Measurements from ENCODE around the gene TNFRSF18. TPM values are rescaled to one million over a fixed set of nuclear protein-coding genes. Genes with fewer than 3 reads are reported as not detected.

Gene TNFRSF18
- total and polyA plus RNA-seq, 2 experiments from 2014 or later, result 1.1 to 1.5 TPM

- TF ChIP-seq EZH2 (IDR thresholded peaks at IDR 0.05; ENCODE audit: low read depth, unreplicated experiment) (no peak), ETS1 (IDR thresholded peaks at IDR 0.05) (no peak), NANOG (IDR thresholded peaks at IDR 0.05; ENCODE audit: borderline replicate concordance) (no peak), POLR2AphosphoS5 (IDR thresholded peaks at IDR 0.05; ENCODE audit: low read depth) (no peak), CREB1 (CRISPR knock-in tag; IDR thresholded peaks at IDR 0.05; ENCODE audit: low read depth) (no peak), ZNF114 (CRISPR knock-in tag; IDR thresholded peaks at IDR 0.05) (no peak), STAT1 (IDR thresholded peaks at IDR 0.05; ENCODE audit: unreplicated experiment) (no peak), JUNB (IDR thresholded peaks at IDR 0.05; ENCODE audit: unreplicated experiment) (no peak), ZNF462 (CRISPR knock-in tag; IDR thresholded peaks at IDR 0.05) (no peak), ZNF331 (CRISPR knock-in tag; IDR thresholded peaks at IDR 0.05; ENCODE audit: low read depth) (no peak), EZH2phosphoT487 (IDR thresholded peaks at IDR 0.05; ENCODE audit: unreplicated experiment) (no peak)
- TF ChIP-seq, protein P1, sequence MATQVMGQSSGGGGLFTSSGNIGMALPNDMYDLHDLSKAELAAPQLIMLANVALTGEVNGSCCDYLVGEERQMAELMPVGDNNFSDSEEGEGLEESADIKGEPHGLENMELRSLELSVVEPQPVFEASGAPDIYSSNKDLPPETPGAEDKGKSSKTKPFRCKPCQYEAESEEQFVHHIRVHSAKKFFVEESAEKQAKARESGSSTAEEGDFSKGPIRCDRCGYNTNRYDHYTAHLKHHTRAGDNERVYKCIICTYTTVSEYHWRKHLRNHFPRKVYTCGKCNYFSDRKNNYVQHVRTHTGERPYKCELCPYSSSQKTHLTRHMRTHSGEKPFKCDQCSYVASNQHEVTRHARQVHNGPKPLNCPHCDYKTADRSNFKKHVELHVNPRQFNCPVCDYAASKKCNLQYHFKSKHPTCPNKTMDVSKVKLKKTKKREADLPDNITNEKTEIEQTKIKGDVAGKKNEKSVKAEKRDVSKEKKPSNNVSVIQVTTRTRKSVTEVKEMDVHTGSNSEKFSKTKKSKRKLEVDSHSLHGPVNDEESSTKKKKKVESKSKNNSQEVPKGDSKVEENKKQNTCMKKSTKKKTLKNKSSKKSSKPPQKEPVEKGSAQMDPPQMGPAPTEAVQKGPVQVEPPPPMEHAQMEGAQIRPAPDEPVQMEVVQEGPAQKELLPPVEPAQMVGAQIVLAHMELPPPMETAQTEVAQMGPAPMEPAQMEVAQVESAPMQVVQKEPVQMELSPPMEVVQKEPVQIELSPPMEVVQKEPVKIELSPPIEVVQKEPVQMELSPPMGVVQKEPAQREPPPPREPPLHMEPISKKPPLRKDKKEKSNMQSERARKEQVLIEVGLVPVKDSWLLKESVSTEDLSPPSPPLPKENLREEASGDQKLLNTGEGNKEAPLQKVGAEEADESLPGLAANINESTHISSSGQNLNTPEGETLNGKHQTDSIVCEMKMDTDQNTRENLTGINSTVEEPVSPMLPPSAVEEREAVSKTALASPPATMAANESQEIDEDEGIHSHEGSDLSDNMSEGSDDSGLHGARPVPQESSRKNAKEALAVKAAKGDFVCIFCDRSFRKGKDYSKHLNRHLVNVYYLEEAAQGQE (IDR thresholded peaks at IDR 0.05; ENCODE audit: unreplicated experiment), result no peak
- TF ChIP-seq, protein P2, sequence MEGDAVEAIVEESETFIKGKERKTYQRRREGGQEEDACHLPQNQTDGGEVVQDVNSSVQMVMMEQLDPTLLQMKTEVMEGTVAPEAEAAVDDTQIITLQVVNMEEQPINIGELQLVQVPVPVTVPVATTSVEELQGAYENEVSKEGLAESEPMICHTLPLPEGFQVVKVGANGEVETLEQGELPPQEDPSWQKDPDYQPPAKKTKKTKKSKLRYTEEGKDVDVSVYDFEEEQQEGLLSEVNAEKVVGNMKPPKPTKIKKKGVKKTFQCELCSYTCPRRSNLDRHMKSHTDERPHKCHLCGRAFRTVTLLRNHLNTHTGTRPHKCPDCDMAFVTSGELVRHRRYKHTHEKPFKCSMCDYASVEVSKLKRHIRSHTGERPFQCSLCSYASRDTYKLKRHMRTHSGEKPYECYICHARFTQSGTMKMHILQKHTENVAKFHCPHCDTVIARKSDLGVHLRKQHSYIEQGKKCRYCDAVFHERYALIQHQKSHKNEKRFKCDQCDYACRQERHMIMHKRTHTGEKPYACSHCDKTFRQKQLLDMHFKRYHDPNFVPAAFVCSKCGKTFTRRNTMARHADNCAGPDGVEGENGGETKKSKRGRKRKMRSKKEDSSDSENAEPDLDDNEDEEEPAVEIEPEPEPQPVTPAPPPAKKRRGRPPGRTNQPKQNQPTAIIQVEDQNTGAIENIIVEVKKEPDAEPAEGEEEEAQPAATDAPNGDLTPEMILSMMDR (conservative IDR thresholded peaks at IDR 0.05; ENCODE audit: low read depth in 2 of 2), result no peak
- no peaks in the 10 kb centered on the region for H3K36me3 Mint-ChIP-seq (ENCODE audit: low read depth)
- no peak overlapping the region for H3K27ac Mint-ChIP-seq
- DNase-seq (ENCODE audit: low spot score) (no peak), ATAC-seq (no peak)
- peaks cover 10% of the 10 kb centered on the region; the same call in 1 of the 2 replicates for H3K27me3 ChIP-seq (ENCODE audit: insufficient read depth)
- H3K9me3 Mint-ChIP-seq, result no peaks in the 10 kb centered on the region
- no peaks in the 10 kb centered on the region for H3K36me3 ChIP-seq (ENCODE audit: insufficient read depth)
- no peaks in the 10 kb centered on the region for H3K9me2 ChIP-seq (ENCODE audit: insufficient read depth)
- H3K4me2 ChIP-seq, result no peak overlapping the region
- H3K4me3 Mint-ChIP-seq, result no peak overlapping the region
- no peaks in the 10 kb centered on the region for H3F3A ChIP-seq (replicated peaks; ENCODE audit: low read depth)
- no peak overlapping the region for H2AFZ ChIP-seq
- no peak overlapping the region for H3K4me3 ChIP-seq
- no peaks in the 10 kb centered on the region for H4K20me1 ChIP-seq (replicated peaks; ENCODE audit: insufficient read depth)
- no peak overlapping the region for H3K27ac ChIP-seq (ENCODE audit: low read depth)
- H3K4me1 ChIP-seq (ENCODE audit: insufficient read depth), result peaks cover 3% of the 10 kb centered on the region; the same call in 1 of the 2 replicates
- no peaks in the 10 kb centered on the region for H3K79me2 ChIP-seq (replicated peaks; ENCODE audit: insufficient read depth)
- peaks cover 6% of the 10 kb centered on the region for H3K27me3 Mint-ChIP-seq (ENCODE audit: insufficient read depth, low read depth, poor library complexity)
- H3K4me1 Mint-ChIP-seq, result no peaks in the 10 kb centered on the region
Measured at GRCh38 chr1:1243266-1243660, 36.9 kb upstream of the TNFRSF18 start.
